Spinal cord (tissue), 10 donors: ENCODE data around the gene SLC6A1. TPM values are rescaled to one million over a fixed set of nuclear protein-coding genes. Genes with fewer than 3 reads are reported as not detected.

Experiments used
- DNase-seq, 6 donors: peaks; one replicate each; pipeline versions ENCODE4 v3.0.0 to v3.0.0-alpha.2; 2013 to 2015; ENCODE audit warnings: low spot score in 6 of 6, low read depth in 4 of 6
- H3K27ac ChIP-seq: one replicate; pipeline ENCODE4 v1.5.1; 2013; ENCODE audit warnings: low read depth, low read length, control low read depth
- H3K27me3 ChIP-seq: one replicate; pipeline ENCODE4 v1.6.1; 2013; ENCODE audit warnings: low read length; ENCODE audit not compliant: control insufficient read depth, insufficient read depth
- H3K36me3 ChIP-seq: one replicate; pipeline ENCODE4 v1.6.1; 2013; ENCODE audit warnings: low read length; ENCODE audit not compliant: control insufficient read depth, insufficient read depth
- H3K4me1 ChIP-seq: one replicate; pipeline ENCODE4 v1.6.1; 2013; ENCODE audit warnings: low read length; ENCODE audit not compliant: control insufficient read depth, insufficient read depth
- H3K4me3 ChIP-seq: one replicate; pipeline ENCODE4 v1.5.1; 2013; ENCODE audit warnings: low read depth, low read length, control low read depth
- H3K9me3 ChIP-seq: one replicate; pipeline ENCODE4 v1.6.1; 2013; ENCODE audit warnings: low read length; ENCODE audit not compliant: control insufficient read depth, insufficient read depth
- WGBS: methylation state at CpG from one replicate; pipeline ENCODE4 v1.1.5; 2013; ENCODE audit warnings: missing lambda C conversion rate; ENCODE audit not compliant: insufficient coverage; 5-methylcytosine and 5-hydroxymethylcytosine counted together
- polyA plus RNA-seq, 2 donors: library from polyadenylated mRNA; unstranded; fragments of 120-200 nt; gene quantifications; one replicate each; pipeline ENCODE4 v1.2.1, GENCODE V29; 2013; ENCODE audit not compliant: insufficient read length in 2 of 2
- total RNA-seq, 2 donors: library from RNA; depleted of rRNA in 1 of 2; stranded (reverse); fragments of 120-200 nt in 1 of 2; fragments of >200 nt in 1 of 2; gene quantifications; one replicate each; pipeline versions ENCODE4 v1.2.3 to v1.2.4, GENCODE V29; 2013 to 2014
- donor health status: healthy.

SLC6A1 gene
- total and polyA plus RNA-seq, 4 donors = 228 to 740 (median 376) TPM

DNA sequence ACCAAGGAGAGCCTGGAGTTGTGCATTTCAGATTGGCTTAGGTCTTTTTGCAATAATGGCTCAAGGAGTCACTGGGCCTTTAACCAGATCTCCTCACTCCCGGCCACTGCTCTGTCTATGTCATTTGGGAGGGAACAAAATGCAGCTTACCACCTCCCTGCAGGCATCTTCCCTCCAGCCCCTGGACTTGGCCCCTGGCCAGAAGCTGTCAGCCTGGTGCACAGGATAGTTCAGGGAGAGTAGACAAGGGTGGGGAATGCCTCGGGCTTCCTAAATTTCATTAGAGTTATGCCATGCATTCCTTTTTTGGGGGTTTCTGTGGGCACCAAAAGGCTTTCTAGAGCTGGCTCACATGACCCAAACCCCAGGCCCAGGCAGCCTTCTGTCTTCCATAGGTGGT, 91.5 kb downstream of the SLC6A1 start:
- WGBS = 100% methylated on average over 1 of the region's 2 CpGs
- Histone ChIP-seq H3K36me3 (no peaks in the 10 kb centered on the region), H3K9me3 (no peaks in the 10 kb centered on the region), H3K27me3 (no peaks in the 10 kb centered on the region), H3K4me1 (peaks cover 5% of the 10 kb centered on the region), H3K4me3 (no peak overlapping the region), H3K27ac (no peak overlapping the region)
- DNase-seq = no peak

DNA sequence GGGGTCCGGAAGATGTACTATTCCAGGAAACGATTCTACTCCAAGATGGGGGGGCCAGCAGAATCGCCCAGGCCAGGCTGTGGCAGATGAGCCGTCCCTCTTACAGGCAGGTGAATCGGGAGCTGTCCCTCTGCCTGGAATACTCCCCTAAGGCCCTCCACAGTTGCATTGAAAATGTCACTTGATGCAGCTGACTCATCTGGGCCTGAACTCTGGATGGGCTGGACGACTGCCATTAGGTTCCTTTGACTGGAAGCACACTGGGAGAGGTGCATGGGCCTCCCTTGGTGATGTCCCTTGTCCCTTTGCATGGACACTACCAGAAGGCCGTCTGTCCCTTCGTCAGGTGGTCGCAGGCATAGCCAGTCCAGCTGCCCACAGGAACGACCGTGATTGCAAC, 92.1 kb downstream of the SLC6A1 start:
- peaks cover 5% of the 10 kb centered on the region for H3K4me1 ChIP-seq
- no peaks in the 10 kb centered on the region for H3K9me3 ChIP-seq
- DNase-seq = no peak
- H3K36me3 ChIP-seq = no peaks in the 10 kb centered on the region
- no peak overlapping the region for H3K4me3 ChIP-seq
- H3K27ac ChIP-seq = no peak overlapping the region
- WGBS = 85% methylated on average over 7 of the region's 11 CpGs
- no peaks in the 10 kb centered on the region for H3K27me3 ChIP-seq

DNA sequence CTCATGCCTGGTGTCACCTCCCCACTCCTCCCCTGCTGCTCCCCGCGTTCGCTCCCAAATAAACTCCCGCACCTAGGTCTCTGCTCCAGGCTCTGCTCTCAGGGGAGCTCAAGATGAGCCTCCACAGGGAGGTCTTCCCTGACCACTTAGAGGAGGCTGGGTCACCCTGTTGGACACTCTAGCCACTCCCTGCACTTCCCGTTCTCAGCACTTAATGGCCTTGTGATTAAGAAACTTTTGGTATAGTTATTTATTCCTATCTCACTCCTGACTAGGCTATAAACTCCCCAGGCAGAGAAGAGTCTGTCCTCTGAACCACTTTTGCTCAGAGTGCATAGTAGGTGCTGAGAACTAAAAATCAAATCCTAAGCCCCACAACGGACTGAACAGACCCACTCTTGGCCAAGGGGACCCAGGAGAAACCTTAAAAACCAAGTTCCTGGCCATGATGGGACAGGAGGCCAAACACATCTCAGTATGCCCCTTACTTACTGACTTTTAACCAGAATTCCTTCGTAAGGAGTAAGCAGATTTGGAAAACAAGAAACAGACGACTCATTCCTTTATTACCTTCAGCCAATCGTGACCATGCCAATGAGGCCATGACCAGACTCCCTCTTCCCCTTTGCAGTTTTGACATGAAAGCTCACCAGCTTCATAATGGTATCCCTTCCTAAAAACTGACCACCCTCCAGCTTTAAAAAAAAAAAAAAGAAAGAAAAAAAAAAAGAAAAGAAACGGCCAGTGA, 92.7 kb downstream of the SLC6A1 start:
- Histone ChIP-seq H3K4me3 (no peak overlapping the region), H3K27me3 (no peaks in the 10 kb centered on the region), H3K9me3 (no peaks in the 10 kb centered on the region), H3K36me3 (no peaks in the 10 kb centered on the region), H3K4me1 (peaks cover 5% of the 10 kb centered on the region), H3K27ac (no peak overlapping the region)
- DNase-seq = no peak
- 84% methylated on average over 7 of the region's 10 CpGs for WGBS

DNA sequence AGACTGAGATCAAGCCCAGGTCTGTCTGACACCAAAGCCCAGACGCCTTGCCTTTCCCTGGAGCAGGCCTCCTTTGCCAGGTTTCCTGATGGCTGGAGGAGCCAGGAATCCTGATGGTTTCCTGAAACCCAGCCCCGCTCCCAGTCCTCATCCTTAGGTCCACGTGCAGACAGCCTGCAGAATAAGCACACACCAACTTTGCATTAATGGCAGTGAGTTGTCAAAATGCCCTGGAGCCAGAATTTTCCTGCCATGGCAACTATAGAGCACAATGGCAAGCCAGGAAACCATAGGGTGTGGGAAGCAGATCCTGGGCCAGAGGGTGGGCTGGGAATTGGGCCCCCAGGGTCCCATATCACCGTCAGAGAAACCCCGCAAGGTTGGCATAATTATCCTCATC, 94.3 kb downstream of the SLC6A1 start:
- Histone ChIP-seq H3K27me3 (no peaks in the 10 kb centered on the region), H3K9me3 (no peaks in the 10 kb centered on the region), H3K27ac (no peak overlapping the region), H3K4me3 (no peak overlapping the region), H3K36me3 (no peaks in the 10 kb centered on the region), H3K4me1 (peaks cover 8% of the 10 kb centered on the region)
- 65% methylated on average over 2 of the region's 5 CpGs for WGBS
- DNase-seq = no peak

DNA sequence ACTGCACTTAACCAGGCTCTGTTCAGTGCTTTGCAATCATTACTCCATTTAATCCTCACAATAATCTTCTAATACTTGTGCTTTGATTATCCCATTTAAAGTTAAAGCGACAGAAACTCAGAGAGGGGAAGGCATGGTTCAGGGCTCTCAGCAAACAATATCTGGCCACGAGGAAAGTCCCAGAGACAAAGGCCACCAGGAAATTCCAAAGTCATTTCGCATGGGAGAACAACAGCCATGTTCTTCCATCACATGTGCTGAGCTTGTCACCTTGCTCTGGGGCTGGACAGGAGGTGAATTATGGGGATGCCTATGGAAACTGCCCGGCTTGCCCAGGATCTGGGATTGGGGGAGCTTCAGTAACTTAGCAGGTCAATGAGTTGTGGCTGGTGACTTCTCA, 95.5 kb downstream of the SLC6A1 start:
- Histone ChIP-seq H3K27me3 (no peaks in the 10 kb centered on the region), H3K36me3 (no peaks in the 10 kb centered on the region), H3K9me3 (no peaks in the 10 kb centered on the region), H3K4me1 (peaks cover 11% of the 10 kb centered on the region), H3K4me3 (no peak overlapping the region), H3K27ac (no peak overlapping the region)
- 71% methylated on average over 3 of the region's 4 CpGs for WGBS
- DNase-seq = no peak

DNA sequence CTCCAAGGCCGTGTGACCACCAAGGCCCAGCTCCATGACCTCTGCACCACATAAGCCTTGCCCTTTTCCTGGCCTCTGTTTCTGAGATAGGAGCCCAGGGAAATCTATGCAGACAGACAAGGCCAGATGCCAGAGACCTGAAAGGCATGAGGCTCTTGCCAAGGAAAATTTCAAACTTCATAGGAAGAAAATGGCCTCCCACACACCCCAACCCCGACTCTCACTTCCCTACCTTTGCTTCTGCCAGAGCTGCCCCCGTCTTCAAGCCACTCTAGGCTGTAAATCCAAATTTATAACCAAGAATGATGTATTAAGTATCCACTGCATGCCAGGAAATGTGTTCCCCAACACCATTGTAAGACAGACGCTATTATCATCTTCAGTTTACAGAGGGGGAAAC, 96.3 kb downstream of the SLC6A1 start:
- Histone ChIP-seq H3K27ac (no peak overlapping the region), H3K9me3 (no peaks in the 10 kb centered on the region), H3K27me3 (no peaks in the 10 kb centered on the region), H3K4me1 (peaks cover 11% of the 10 kb centered on the region), H3K4me3 (no peak overlapping the region), H3K36me3 (no peaks in the 10 kb centered on the region)
- no peak for DNase-seq
- no CpG with 5 or more reads among the region's 4 CpGs for WGBS

Other genes with a start within 250 kb of the SLC6A1 start
- gene SLC6A11, start 176.5 kb upstream of the SLC6A1 start, total RNA-seq = 10 to 100 TPM; 50.0 to 84.2 TPM
- gene SLC6A11, start 176.5 kb upstream of the SLC6A1 start, polyA plus RNA-seq = 100 to 1,000 TPM; 252 to 265 TPM
- 10 to 100 TPM; 19.3 to 21.3 TPM for gene HRH1, start 161.7 kb downstream of the SLC6A1 start, total RNA-seq
- gene HRH1, start 161.7 kb downstream of the SLC6A1 start, polyA plus RNA-seq = 10 to 100 TPM; 10.4 to 10.9 TPM